Activated naive CD4-positive, alpha-beta T cell (primary cell): ENCODE measurements around the gene CD274.
"Not testable (repeated sequence)": the region's sequence is repeated elsewhere in the genome, so short reads cannot be mapped to it uniquely, and the experiment has no call there.

ENCODE experiments used
- DNase-seq, 4 experiments: peaks; one replicate each; lab custom pipeline; 2025; lab: John Stamatoyannopoulos, UW

The CD274 gene

GRCh38 chr9:5466766-5467165, 16.4 kb downstream of the CD274 start:
- no peak for DNase-seq

GRCh38 chr9:5468850-5469249, 18.5 kb downstream of the CD274 start:
- no peak for DNase-seq

DNA sequence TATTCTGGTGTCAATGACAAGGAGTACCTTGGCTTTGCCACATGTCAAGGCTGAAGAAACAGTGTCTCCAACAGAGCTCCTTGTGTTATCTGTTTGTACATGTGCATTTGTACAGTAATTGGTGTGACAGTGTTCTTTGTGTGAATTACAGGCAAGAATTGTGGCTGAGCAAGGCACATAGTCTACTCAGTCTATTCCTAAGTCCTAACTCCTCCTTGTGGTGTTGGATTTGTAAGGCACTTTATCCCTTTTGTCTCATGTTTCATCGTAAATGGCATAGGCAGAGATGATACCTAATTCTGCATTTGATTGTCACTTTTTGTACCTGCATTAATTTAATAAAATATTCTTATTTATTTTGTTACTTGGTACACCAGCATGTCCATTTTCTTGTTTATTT, 19.8 kb downstream of the CD274 start:
- DNase-seq = no peak

GRCh38 chr9:5470816-5471215, 20.5 kb downstream of the CD274 start:
- no peak for DNase-seq

DNA sequence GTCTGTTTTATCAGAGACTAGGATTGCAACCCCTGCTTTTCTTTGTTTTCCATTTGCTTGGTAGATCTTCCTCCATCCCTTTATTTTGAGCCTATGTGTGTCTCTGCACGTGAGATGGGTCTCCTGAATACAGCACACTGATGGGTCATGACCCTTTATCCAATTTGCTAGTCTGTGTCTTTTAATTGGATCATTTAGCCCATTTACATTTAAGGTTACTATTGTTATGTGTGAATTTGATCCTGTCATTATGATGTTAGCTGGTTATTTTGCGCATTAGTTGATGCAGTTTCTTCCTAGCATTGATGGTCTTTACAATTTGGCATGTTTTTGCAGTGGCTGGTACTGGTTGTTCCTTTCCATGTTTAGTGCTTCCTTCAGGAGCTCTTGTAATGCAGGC, 25.3 kb downstream of the CD274 start:
- not testable (repeated sequence) for DNase-seq

DNA sequence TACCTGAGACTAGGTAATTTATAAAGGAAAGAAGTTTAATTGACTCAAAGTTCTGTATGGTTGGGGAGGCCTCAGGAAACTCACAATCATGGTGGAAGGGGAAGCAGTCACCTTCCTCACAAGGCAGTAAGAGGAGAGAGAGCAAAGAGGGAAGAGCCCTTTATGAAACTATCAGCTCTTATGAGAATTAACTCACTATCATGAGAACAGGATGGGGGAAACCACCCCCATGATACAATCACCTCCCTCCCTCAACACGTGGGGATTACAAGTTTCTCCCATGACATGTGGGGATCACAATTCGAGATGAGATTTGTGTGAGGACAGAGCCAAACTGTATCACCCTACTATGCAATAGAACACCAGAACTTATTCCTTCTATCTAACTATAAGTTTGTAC, 27.9 kb downstream of the CD274 start:
- no peak for DNase-seq

DNA sequence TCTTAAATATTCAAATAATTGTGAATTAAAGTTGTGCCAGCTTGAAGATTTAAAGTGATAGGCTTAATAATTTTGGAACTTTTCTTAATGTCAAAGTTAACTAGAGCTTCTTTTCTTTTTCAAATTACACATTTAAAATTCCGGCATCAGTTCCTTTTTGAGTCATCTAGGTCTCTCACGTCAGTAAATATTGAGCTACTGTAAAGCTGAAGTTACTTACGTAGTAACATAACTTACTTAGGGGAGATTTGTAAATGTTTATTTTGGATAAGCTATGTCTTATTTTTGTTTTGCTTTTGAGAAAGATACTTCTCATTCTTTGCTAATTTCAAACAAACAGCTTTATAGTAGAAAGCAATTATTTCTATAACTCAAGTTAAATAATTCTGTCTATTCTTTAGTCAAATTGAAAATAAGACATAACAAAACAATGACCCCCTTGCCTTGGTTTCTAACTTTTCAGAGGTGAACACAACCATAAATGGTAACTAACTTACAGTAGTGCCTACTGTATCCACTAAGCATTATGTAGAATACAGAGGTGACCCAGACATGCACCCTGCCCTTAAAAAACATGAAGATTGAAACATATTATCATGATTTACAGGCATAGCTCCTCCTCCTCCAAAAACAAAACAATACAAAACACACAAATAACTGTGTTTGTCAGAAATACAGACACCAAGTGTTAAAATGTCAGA, 29.8 kb downstream of the CD274 start:
- no peak for DNase-seq

GRCh38 chr9:5480919-5481318, 30.6 kb downstream of the CD274 start:
- no peak for DNase-seq

DNA sequence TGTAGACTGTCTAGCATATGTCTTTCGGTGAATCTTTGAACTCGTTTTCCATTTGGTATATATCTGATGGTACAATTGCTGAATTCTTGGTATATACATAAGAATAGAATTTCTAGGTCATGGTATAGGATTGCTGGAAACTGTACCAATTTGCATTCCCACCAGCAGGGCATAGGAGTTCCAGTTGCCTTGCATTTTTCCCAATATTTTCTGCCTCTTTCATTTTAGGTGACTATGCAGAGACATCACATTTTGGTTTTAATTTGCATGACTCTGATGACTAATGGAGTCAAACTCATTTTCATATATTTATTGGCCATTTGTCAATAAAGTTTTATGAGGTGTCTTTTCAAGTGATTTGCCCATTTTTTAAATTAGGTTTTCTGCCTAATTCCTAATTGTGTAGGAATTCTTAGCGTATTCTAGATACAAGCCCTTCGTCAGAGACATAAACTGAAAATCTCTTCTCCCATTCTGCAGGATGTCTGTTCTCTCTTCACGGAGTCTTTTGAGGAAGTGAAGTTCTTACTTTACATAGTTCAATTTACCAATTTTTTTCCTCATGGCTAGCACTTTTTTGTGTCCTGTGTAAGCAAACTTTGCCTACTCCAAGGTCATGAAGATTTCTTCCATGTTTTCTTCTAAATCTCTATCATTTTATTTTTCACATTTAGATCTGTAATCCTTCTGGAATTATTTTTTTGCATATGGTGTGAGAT, 31.1 kb downstream of the CD274 start:
- DNase-seq = no peak

- DNase-seq = no peak
These were observed 31.9 kb downstream of the CD274 start for GRCh38 chr9:5482194-5482593.

- DNase-seq = no peak
These were observed 33.0 kb downstream of the CD274 start for GRCh38 chr9:5483306-5483705.

- DNase-seq = no peak
These were observed 35.2 kb downstream of the CD274 start for GRCh38 chr9:5485378-5486085.

DNA sequence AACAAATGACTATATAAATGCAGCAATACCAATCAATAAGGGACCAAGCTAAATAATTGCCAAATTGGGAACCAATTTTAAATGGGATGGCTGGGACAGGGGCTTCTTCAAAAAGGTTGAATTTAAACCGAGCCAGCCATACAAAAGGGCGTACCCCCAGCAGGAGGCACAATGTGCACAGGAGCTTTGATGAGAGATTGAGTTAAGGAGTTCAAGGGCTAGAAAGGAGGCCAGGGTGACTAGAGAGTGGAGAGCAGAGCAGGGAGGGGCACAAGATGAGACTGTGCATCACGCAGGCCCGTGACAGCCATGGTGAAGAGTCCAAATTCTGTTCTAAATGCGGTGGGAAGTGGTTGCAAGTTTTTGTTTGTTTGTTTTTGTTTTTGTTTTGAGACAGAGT, 36.6 kb downstream of the CD274 start:
- DNase-seq = no peak

DNA sequence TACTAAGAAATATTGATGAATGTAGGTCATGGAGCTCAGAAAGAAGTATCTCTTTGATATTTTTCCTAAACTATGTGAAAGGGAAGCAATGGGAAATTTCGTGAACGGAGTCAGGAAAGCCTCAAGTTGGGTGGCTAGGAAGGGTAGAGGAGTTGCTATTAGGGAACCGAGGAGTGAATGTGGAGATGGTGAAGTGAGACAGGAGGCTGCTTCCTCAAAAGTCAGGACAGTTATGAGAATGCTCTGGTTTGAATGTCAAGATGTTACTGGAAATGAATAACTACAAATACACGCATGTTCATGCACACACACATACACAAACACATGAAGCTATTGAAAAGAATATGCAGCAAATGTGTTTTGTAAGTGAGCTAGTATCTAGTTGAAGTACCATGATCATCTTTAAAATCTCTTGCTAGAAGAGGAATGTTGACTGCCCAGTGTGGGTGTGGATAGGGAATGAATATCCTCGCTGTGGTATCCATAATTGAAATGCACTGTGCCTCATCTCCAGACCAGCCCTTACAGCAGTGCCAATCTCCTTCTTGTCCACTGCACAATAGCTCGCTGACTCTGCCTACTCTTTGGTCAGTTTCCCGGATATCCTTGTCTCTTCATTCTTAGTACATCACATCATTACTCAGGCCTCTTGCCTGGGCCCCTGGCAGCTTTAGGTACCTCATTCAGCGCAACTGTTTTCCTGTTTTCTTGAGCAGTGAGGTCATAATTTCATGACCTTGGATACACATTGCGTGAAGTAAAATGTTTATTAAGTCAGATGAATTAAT, 38.1 kb downstream of the CD274 start:
- no peak for DNase-seq

- DNase-seq = no peak
These were observed 39.5 kb downstream of the CD274 start for GRCh38 chr9:5489630-5490490.

DNA sequence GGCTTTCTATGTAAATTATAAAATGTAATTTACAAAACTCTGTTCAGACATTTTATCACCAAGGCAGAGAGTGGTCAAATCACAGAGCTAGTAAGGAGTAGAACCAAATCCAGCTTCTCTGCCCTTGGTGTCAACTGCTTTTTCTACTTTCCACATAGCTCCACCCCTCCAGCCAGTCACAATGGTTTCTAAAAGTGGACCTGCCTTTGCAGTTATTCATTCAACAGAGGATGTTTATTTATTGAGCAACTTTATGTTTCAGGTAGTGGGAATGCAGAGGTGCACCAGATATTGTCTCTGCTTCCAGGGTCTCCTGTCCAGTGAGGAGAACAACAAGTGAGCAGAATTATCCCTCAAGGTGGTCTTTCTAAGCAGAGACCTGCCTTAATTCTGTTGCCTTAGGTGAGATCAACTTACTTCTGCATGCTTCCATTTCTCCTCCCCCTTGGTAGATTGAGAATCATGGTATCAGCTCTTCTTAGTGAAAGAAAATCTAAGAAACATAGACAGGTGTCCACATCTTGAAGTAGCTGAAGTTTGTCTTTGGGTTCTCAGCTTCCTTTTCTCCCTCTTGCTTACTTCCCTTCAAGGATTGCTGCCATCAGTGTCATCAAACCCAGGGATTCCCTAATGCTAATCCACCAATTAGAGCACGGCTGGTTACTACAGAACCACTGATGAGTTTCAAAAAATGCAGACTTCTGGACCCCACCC, 42.8 kb downstream of the CD274 start:
- no peak for DNase-seq

GRCh38 chr9:5493679-5494511, 43.6 kb downstream of the CD274 start:
- no peak for DNase-seq

DNA sequence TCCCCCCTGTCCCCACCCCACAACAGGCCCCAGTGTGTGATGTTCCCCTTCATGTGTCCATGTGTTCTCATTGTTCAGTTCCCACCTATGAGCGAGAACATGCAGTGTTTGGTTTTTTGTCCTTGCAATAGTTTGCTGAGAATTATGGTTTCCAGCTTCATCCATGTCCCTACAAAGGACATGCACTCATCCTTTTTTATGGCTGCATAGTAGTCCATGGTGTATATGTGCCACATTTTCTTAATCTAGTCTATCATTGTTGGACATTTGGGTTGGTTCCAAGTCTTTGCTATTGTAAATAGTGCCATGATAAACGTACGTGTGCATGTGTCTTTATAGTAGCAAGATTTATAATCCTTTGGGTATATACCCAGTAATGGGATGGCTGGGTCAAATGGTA, 44.4 kb downstream of the CD274 start:
- not testable (repeated sequence) for DNase-seq

DNA sequence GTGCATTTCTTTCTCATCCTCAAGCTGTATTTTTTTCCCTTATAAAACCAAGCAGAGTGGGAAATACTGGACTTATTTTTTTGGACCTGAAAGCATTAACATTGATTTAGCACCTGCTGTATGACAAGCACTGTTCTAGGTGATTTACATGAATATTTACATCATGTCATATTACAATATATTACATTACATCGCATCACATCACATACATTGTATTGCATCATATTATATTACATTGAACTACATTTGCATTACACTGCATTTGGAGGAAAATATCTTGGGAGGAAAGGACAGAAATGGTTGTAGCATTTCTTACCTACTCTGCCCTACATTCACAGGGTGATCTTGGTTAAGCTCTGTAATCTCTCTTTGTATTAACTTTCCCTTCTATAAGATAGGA, 48.8 kb downstream of the CD274 start:
- no peak for DNase-seq

- DNase-seq = no peak
These were observed 49.6 kb downstream of the CD274 start for GRCh38 chr9:5499889-5500398.
